Tibial nerve (tissue), 4 donors: Measurements from ENCODE around the gene VGF. TPM values are rescaled to one million over a fixed set of nuclear protein-coding genes. Genes with fewer than 3 reads are reported as not detected.

Experiments
- DNase-seq, 2 donors: peaks; one replicate each; pipeline ENCODE4 v3.0.0-alpha.2; 2019; ENCODE audit warnings: low spot score in 2 of 2
- H3K27ac ChIP-seq, 4 donors: fragments of 200-600 bp; sonication (generic) in 3 of 4; one replicate each; pipeline ENCODE4 v1.5.1; 2017 to 2019; ENCODE audit warnings: mild to moderate bottlenecking in 1 of 4
- H3K27me3 ChIP-seq, 2 donors: fragments of 200-600 bp; sonication (generic) in 1 of 2; one replicate each; pipeline versions ENCODE4 v1.5.1 to v1.6.0; 2017 to 2019
- H3K36me3 ChIP-seq, 3 donors: fragments of 200-600 bp; sonication (generic); one replicate each; pipeline ENCODE4 v1.5.1; 2018 to 2019
- H3K4me1 ChIP-seq, 4 donors: fragments of 200-600 bp; sonication (generic) in 3 of 4; one replicate each; pipeline ENCODE4 v1.5.1; 2017 to 2019
- H3K4me3 ChIP-seq, 4 donors: fragments of 200-600 bp; sonication (generic) in 3 of 4; one replicate each; pipeline ENCODE4 v1.5.1; 2017 to 2019; ENCODE audit warnings: mild to moderate bottlenecking in 1 of 4, moderate library complexity in 1 of 4
- H3K9me3 ChIP-seq, 4 donors: fragments of 200-600 bp; sonication (generic) in 3 of 4; one replicate each; pipeline ENCODE4 v1.5.1; 2017 to 2019
- EP300 ChIP-seq, 2 donors: sonication (generic); formaldehyde crosslinking; IDR thresholded peaks; one replicate each; pipeline ENCODE4 v1.6.1; 2017; ENCODE audit warnings: antibody characterized with exemption in 2 of 2, mild to moderate bottlenecking in 1 of 2
- POLR2A ChIP-seq, 2 donors: fragments of 450-650 bp; IDR thresholded peaks; one replicate each; pipeline ENCODE4 v1.6.1; 2017; ENCODE audit warnings: antibody characterized with exemption in 2 of 2, mild to moderate bottlenecking in 2 of 2, moderate library complexity in 2 of 2
- WGBS, 2 donors: methylation state at CpG; one replicate each; pipeline ENCODE4 v1.1.5; 2018; 5-methylcytosine and 5-hydroxymethylcytosine counted together
- total RNA-seq, 4 donors: library from RNA; depleted of rRNA; stranded (reverse); fragments of >200 nt; gene quantifications; one replicate each; pipeline ENCODE4 v1.1.0, GENCODE V29; 2016
- TF ChIP-seq, protein P1 (sequence below), 5 experiments: fragments of 200-600 bp in 3 of 5; fragments of 450-650 bp in 2 of 5; sonication (generic) in 3 of 5; IDR thresholded peaks; one replicate each; pipeline ENCODE4 v1.5.1; 2016 to 2019; ENCODE audit warnings: antibody characterized with exemption in 5 of 5, mild to moderate bottlenecking in 3 of 5, moderate library complexity in 2 of 5

The VGF gene
- total RNA-seq, 4 donors from 2014 or later, result 1.0 TPM; not detected in 3

DNA sequence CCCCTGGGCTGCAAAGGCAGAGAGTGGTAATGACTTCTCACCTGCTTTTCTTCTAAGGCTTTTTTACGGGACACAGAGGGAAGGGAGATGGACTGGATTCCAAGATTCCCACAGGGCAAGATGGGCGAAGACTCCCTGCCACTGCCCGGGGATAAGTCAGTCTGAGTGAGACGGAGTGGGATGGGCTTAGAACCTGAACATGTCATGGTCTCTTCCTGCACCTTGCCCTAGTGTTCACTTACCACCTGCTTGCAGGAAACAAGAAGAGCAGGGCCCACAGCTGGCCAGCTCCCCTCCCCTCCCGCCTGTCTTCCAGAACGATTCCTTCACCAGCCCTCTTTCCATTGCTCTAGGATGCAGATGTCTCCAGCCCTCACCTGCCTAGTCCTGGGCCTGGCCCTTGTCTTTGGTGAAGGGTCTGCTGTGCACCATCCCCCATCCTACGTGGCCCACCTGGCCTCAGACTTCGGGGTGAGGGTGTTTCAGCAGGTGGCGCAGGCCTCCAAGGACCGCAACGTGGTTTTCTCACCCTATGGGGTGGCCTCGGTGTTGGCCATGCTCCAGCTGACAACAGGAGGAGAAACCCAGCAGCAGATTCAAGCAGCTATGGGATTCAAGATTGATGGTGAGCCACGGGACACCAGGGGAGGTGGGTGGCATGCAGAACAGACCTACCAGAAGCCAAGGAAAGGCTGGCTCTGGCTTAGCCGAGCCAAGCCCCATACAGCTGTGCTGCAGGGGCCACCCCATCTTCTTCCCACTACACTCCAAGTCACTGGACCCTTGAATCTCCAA is 37.1 kb downstream of the VGF start:
- Histone ChIP-seq H3K27me3 (no peaks in the 10 kb centered on the region), H3K9me3 (no peaks in the 10 kb centered on the region), H3K4me1 (peaks cover 0 to 43% (median 19%) of the 10 kb centered on the region in 4 donors), H3K27ac (no peak overlapping the region), H3K4me3 (no peak overlapping the region), H3K36me3 (no peaks in the 10 kb centered on the region)
- TF ChIP-seq POLR2A (IDR thresholded peaks at IDR 0.05) (no peak), EP300 (IDR thresholded peaks at IDR 0.05) (no peak)
- TF ChIP-seq, protein P1, sequence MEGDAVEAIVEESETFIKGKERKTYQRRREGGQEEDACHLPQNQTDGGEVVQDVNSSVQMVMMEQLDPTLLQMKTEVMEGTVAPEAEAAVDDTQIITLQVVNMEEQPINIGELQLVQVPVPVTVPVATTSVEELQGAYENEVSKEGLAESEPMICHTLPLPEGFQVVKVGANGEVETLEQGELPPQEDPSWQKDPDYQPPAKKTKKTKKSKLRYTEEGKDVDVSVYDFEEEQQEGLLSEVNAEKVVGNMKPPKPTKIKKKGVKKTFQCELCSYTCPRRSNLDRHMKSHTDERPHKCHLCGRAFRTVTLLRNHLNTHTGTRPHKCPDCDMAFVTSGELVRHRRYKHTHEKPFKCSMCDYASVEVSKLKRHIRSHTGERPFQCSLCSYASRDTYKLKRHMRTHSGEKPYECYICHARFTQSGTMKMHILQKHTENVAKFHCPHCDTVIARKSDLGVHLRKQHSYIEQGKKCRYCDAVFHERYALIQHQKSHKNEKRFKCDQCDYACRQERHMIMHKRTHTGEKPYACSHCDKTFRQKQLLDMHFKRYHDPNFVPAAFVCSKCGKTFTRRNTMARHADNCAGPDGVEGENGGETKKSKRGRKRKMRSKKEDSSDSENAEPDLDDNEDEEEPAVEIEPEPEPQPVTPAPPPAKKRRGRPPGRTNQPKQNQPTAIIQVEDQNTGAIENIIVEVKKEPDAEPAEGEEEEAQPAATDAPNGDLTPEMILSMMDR (IDR thresholded peaks at IDR 0.05), result no peak
- DNase-seq, result no peak
- 75 to 83% methylated on average over 10 to 14 of the region's 14 CpGs for WGBS, 2 donors

DNA sequence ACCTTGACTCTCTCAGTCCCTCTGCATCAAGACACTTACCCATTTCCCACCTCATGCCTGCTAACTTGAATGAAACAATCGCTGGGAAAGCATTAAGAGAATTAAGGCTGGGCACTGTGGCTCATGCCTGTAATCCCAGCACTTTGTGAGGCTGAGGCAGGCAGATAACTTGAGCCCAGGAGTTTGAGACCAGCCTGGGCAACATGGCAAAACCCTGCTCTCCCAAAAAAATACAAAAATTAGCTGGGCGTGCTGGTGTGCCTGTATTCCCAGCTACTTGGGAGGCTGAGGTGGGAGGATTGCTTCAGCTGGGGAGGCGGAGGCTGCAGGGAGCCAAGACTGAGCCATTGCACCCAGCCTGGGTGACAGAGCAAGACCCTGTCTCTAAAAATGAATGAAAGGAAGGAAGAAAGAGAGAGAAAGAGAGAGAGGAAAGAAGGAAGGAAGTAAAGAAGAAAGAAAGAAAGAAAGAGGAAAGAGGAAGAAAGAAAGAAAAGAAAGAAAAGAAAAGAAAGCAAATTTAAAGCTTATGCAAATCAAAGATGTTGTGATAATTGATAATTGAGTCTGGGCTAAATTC is 37.8 kb downstream of the VGF start:
- Histone ChIP-seq H3K36me3 (no peaks in the 10 kb centered on the region), H3K27ac (peak overlapping the region in 2 of 4 donors; percentile 77 to 81), H3K4me1 (peaks cover 0 to 50% (median 21%) of the 10 kb centered on the region in 4 donors), H3K4me3 (peak overlapping the region in 2 of 4 donors; percentile 16 to 33), H3K9me3 (no peaks in the 10 kb centered on the region), H3K27me3 (no peaks in the 10 kb centered on the region)
- WGBS, 2 donors, result 74 to 76% methylated on average over 3 of the region's 3 CpGs
- DNase-seq, result no peak
- TF ChIP-seq, protein P1 (IDR thresholded peaks at IDR 0.05), result no peak

DNA sequence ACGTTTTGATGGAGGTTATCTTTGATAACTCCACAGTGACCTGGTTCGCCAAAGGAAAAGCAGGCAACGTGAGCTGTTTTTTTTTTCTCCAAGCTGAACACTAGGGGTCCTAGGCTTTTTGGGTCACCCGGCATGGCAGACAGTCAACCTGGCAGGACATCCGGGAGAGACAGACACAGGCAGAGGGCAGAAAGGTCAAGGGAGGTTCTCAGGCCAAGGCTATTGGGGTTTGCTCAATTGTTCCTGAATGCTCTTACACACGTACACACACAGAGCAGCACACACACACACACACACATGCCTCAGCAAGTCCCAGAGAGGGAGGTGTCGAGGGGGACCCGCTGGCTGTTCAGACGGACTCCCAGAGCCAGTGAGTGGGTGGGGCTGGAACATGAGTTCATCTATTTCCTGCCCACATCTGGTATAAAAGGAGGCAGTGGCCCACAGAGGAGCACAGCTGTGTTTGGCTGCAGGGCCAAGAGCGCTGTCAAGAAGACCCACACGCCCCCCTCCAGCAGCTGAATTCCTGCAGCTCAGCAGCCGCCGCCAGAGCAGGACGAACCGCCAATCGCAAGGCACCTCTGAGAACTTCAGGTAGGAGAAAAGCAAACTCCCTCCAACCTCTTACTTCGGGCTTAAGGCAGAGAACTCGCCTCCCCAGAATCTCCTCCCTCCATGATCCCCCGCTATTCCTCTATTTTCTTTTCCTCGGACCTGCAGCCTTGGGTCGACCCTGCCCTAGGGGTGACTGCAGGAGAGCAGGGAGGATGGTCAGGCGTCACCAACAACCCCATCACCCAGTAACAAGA is 38.5 kb downstream of the VGF start, which contains the start of gene SERPINE1:
Gene SERPINE1, plus strand, starts transcription at position 454 of the 809 bp plus-strand sequence. CDS start 1,290 bp downstream, outside the sequence.
- H3K36me3 ChIP-seq, result no peaks in the 10 kb centered on the region
- H3K27me3 ChIP-seq, result no peaks in the 10 kb centered on the region
- TF ChIP-seq EP300 (IDR thresholded peaks at IDR 0.05) (peak in 1 of 2 donors; percentile 76), POLR2A (IDR thresholded peaks at IDR 0.05) (peak; percentile 62)
- TF ChIP-seq, protein P1 (IDR thresholded peaks at IDR 0.05), result peak; percentile 5 to 40 (median 10)
- WGBS, 2 donors, result 6 to 7% methylated on average over 19 to 22 of the region's 22 CpGs
- peak; percentile 80 to 92 for DNase-seq
- peak within 1 kb of the TSS in 3 of 4 donors; percentile 8 to 33 (median 16) for H3K4me3 ChIP-seq
- peaks cover 0 to 54% (median 22%) of the 10 kb centered on the region in 4 donors for H3K4me1 ChIP-seq
- no peaks in the 10 kb centered on the region for H3K9me3 ChIP-seq
- peak within 1 kb of the TSS; percentile 29 to 81 (median 66) for H3K27ac ChIP-seq

DNA sequence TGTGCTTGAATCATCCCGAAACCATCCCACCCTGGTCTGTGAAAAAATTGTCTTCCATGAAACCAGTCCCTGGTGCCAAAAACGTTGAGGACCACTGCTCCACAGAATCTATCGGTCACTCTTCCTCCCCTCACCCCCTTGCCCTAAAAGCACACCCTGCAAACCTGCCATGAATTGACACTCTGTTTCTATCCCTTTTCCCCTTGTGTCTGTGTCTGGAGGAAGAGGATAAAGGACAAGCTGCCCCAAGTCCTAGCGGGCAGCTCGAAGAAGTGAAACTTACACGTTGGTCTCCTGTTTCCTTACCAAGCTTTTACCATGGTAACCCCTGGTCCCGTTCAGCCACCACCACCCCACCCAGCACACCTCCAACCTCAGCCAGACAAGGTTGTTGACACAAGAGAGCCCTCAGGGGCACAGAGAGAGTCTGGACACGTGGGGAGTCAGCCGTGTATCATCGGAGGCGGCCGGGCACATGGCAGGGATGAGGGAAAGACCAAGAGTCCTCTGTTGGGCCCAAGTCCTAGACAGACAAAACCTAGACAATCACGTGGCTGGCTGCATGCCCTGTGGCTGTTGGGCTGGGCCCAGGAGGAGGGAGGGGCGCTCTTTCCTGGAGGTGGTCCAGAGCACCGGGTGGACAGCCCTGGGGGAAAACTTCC is 39.2 kb downstream of the VGF start:
- TF ChIP-seq EP300 (IDR thresholded peaks at IDR 0.05), result no peak
- TF ChIP-seq, protein P1 (IDR thresholded peaks at IDR 0.05), result peak in 1 of 5 experiments; percentile 3
- H3K36me3 ChIP-seq, result no peaks in the 10 kb centered on the region
- peak overlapping the region in 1 of 4 donors; percentile 33 for H3K4me3 ChIP-seq
- 25 to 44% methylated on average over 15 of the region's 15 CpGs for WGBS, 2 donors
- DNase-seq, result peak; percentile 47 to 65
- no peaks in the 10 kb centered on the region for H3K27me3 ChIP-seq
- H3K9me3 ChIP-seq, result no peaks in the 10 kb centered on the region
- peak overlapping the region; percentile 29 to 81 (median 66) for H3K27ac ChIP-seq
- H3K4me1 ChIP-seq, result peaks cover 0 to 61% (median 25%) of the 10 kb centered on the region in 4 donors
